Ecto neural progenitor cell (in vitro differentiated cells): ENCODE results near the gene STX4.
A peak's percentile ranks its signal among the peaks of the same experiment; 100 is the strongest.
"Not testable (repeated sequence)": the region's sequence is repeated elsewhere in the genome, so short reads cannot be mapped to it uniquely, and the experiment has no call there.

Experiments
- DNase-seq: peaks from one replicate; pipeline ENCODE4 v3.0.0-alpha.2; 2018; ENCODE audit warnings: low spot score

Gene STX4

DNA sequence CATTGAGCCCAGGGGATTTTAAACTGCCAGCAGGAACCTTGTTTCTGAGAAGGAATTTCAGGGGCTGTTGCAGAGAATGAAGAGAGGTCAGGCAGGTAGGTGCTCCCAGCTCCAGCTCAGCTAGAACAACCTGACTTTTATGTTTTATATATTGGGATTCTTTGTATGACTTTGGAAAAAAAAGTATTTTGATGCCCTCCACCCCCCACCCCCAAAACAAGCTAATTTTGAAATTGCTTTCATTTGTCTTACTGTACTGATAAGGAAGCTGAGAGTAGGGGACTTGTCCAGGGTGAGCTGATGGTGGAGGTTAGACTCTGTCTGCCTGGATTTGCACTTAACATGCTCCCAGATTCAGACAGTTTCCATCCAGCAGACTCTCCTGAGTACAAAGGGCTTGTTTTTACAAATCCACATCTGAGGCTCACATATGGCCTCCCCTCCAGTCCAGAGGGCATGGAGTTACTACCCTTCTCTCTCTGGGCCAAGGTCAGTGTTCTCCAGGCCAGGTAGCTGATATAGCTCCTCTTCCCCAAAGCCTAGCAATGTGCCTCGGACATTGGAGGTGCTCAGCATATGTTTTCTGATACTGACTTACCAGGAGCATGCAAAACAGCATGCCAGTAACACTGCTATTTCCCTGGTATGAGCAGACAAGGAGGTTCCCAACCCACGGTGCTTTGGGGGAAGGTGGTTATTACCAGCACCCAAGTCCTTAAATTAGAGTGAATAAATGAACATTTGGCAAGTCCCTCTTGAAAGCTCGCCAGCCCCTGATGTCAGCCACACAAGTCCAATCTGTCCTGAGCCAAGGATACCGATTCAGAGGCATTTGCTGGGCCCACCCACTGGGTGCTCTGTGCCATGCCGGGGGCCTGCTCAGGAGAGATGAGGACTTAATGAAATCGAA lies 34.3 kb upstream of the STX4 start:
- no peak for DNase-seq

- no peak for DNase-seq
Measured at GRCh38 chr16:31000671-31001382, 32.5 kb upstream of the STX4 start.

- no peak for DNase-seq
Measured at GRCh38 chr16:31001507-31002249, 31.7 kb upstream of the STX4 start.

- no peak for DNase-seq
Measured at GRCh38 chr16:31002250-31002700, 31.1 kb upstream of the STX4 start.

DNA sequence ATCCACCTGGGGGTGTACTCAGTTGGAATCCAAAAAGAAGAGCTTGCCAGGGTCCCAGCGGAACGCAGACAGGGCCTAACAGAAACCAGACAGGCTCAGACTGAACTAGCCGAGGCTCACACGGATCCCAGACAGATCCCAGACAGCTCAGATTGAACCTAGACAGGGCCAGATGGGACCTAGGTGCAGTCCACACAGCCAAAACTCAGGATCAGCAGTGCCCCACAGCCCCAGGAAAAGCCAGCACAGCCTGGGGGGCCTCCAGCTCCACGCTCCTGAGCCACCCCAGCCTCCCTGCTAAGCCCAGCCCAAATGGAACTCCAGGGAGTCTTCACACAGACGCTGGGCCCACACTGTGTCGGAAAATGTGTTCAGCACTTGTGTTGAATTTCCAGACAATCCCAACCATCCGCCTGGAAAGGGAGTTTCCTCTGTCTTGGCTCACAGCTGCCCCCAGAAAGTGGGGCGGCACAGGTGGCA lies 30.5 kb upstream of the STX4 start:
- no peak for DNase-seq

- DNase-seq, result no peak
Measured at GRCh38 chr16:31003744-31004143, 29.6 kb upstream of the STX4 start.

- DNase-seq, result no peak
Measured at GRCh38 chr16:31004658-31005057, 28.7 kb upstream of the STX4 start.

DNA sequence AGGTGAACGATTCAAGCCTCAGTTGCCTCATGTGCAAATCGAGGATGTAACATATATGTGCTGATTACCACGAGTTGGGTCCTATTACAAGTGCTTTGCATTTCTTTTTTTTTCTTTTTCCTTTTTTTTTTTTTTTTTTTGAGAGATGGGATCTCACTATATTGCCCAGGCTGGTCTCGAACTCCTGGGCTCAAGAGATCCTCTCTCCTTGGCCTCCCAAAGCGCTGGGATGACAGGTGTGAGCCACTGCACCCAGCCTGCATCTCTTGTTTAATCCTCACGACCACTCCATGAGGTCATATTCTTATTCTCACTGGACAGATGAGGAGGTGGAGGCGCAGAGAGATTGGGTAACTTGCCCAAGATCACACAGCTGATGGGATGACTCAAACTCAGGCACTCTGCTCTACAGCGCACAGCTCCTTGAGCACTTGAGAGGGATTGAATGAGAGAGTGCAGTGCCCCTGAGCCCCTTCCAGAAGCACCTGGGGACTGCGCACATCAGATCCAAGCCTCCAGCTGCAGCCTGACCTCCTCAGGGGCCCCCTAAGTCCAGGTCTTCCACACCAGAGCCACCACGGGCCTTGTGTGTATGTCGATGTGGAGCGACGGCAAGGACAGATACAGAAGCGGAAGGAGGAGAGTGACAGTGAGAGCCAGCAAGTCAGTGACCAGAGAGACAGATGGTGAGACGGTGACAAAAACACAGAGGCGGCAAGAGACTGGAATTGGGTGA lies 27.8 kb upstream of the STX4 start:
- no peak for DNase-seq

DNA sequence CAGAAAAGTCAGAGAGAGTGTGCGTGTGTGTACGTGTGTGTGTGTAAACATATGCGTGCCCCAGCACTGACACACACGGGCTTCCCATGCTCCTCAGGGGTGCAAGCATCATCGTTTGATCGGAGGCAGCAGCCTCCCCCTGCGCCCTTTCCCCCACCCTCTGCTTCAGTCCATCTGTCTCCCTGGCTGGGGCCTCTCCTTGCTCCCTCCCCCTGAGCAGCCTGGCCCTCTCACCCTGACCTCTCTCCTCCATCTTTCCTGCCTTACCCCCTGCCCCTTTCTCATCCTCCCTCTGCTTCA lies 27.3 kb upstream of the STX4 start:
- DNase-seq, result no peak

DNA sequence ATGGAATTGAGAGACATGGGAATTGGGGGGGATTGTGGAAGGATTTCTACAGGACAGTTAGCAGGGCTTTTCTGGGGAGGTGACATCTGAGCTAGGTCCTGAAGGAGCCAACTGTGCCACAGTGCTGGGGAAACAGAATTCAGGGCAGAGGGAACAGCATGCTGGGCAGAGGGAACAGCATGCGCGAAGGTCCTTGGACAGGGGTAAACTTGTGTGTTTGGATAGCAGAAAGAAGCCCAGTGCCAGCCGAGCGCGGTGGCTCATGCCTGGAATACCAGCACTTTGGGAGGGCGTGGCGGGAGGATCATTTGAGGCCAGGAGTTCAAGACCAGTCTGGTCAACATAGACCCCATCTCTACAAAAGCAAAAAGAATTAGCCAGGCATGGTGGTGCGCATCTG lies 26.8 kb upstream of the STX4 start:
- no peak for DNase-seq

- no peak for DNase-seq
Measured at GRCh38 chr16:31007684-31008083, 25.7 kb upstream of the STX4 start.

DNA sequence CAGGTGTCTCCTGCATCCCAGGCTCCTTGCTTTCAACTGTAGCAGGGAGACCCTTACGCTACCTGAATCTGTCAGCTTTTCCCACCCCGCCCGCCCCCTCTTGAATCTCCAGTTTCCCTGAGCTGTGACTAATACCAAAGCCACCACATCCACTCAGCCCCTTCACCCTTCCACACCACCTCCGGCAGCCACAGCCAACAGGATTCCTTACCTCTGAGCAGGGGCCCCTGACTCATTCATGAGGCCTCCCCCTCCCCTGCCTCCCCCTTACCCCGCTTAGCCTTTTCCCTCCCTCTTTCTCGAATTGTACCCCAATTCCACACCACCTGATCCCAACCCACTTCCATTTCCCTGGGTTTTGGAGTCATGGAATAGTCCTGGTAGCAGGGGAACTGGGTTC lies 25.2 kb upstream of the STX4 start:
- no peak for DNase-seq

GRCh38 chr16:31008551-31008950 lies 24.8 kb upstream of the STX4 start:
- DNase-seq, result no peak

- no peak for DNase-seq
Measured at GRCh38 chr16:31009120-31009519, 24.2 kb upstream of the STX4 start.

- no peak for DNase-seq
Measured at GRCh38 chr16:31009894-31010584, 23.3 kb upstream of the STX4 start.

GRCh38 chr16:31010585-31011325 lies 22.6 kb upstream of the STX4 start, which contains the start of gene STX1B:
Gene STX1B (minus strand): TSS chr16:31010638. CDS start chr16:31010396, 242 bp downstream.
- peak; percentile 86 for DNase-seq

DNA sequence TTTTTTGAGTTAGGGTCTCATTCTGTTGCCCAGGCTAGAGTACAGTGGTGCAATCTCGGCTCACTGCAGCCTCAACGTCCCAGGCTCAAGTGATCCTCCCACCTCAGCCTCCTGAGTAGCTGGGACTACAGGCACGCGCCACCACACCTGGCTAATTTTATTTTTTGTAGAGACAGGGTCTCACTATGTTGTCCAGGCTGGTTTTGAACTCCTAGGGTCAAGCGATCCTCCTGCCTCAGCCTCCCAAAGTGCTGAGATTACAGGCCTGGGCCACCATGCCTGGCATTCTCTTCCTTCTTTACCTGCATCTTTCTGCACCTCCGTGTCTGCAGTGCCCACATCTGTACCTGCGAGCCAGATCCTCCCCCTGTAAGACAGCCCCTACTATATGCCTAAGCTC lies 21.5 kb upstream of the STX4 start:
- DNase-seq, result not testable (repeated sequence)

GRCh38 chr16:31013292-31013691 lies 20.1 kb upstream of the STX4 start:
- not testable (repeated sequence) for DNase-seq

DNA sequence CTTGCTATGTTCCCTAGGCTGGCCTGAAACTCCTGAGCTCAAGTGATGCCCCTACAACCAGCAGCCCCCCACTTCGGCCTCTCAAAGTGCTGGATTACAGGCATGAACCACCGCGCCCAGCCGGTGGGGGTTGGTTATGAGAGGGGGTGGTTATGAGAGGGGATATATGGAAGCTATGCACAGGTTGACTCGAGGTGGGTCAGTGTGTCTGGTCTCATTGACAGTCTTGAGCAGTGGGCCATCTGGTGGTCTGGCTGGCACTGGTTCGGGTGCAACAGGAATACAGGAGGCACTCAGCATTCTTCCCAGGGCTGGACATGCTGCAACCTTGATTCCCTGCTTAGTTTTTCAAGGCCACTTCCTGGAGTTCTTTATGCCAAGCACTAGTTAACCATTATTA lies 17.3 kb upstream of the STX4 start:
- no peak for DNase-seq

GRCh38 chr16:31017756-31018155 lies 15.6 kb upstream of the STX4 start:
- not testable (repeated sequence) for DNase-seq
